Measurements from ENCODE around the gene TFEC.

The TFEC gene

GRCh38 chr7:115965236-115965635 is 65.3 kb downstream of the TFEC start:
- H3K27me3 ChIP-seq (ENCODE audit: insufficient read depth, low read depth, severe bottlenecking), result no peaks in the 10 kb centered on the region
- H3K4me3 ChIP-seq (ENCODE audit: low read depth, low read length), result no peak overlapping the region
- H3K27ac ChIP-seq, result no peak overlapping the region
- H3K36me3 ChIP-seq, result no peaks in the 10 kb centered on the region
- H3K9me3 ChIP-seq (ENCODE audit: severe bottlenecking), result no peaks in the 10 kb centered on the region
- DNase-seq, result no peak
- no peak for TF ChIP-seq CTCF (IDR thresholded peaks at IDR 0.05; ENCODE audit: low read depth, low read length)

- no peaks in the 10 kb centered on the region for H3K27me3 ChIP-seq (ENCODE audit: insufficient read depth, low read depth, severe bottlenecking)
- no peak for DNase-seq
- TF ChIP-seq CTCF (IDR thresholded peaks at IDR 0.05; ENCODE audit: low read depth, low read length), result no peak
- H3K9me3 ChIP-seq (ENCODE audit: severe bottlenecking), result no peaks in the 10 kb centered on the region
- H3K4me3 ChIP-seq (ENCODE audit: low read depth, low read length), result no peak overlapping the region
- no peaks in the 10 kb centered on the region for H3K36me3 ChIP-seq
- no peak overlapping the region for H3K27ac ChIP-seq
Measured at GRCh38 chr7:115964799-115965198, 65.8 kb downstream of the TFEC start.

- TF ChIP-seq CTCF (IDR thresholded peaks at IDR 0.05; ENCODE audit: low read depth, low read length), result no peak
- H3K9me3 ChIP-seq (ENCODE audit: severe bottlenecking), result no peaks in the 10 kb centered on the region
- no peak overlapping the region for H3K27ac ChIP-seq
- H3K36me3 ChIP-seq, result no peaks in the 10 kb centered on the region
- no peak for DNase-seq
- no peak overlapping the region for H3K4me3 ChIP-seq (ENCODE audit: low read depth, low read length)
- no peaks in the 10 kb centered on the region for H3K27me3 ChIP-seq (ENCODE audit: insufficient read depth, low read depth, severe bottlenecking)
Measured at GRCh38 chr7:115962340-115962739, 68.2 kb downstream of the TFEC start.

- TF ChIP-seq CTCF (IDR thresholded peaks at IDR 0.05; ENCODE audit: low read depth, low read length), result no peak
Measured at GRCh38 chr7:115953592-115954255, 76.8 kb downstream of the TFEC start.

GRCh38 chr7:115952832-115953231 is 77.7 kb downstream of the TFEC start:
- Histone ChIP-seq H3K27ac (no peak overlapping the region), H3K4me3 (ENCODE audit: low read depth, low read length) (no peak overlapping the region), H3K36me3 (no peaks in the 10 kb centered on the region), H3K9me3 (ENCODE audit: severe bottlenecking) (no peaks in the 10 kb centered on the region), H3K27me3 (ENCODE audit: insufficient read depth, low read depth, severe bottlenecking) (no peaks in the 10 kb centered on the region)
- no peak for TF ChIP-seq CTCF (IDR thresholded peaks at IDR 0.05; ENCODE audit: low read depth, low read length)
- DNase-seq, result no peak

More at GRCh38 chr7:115953592-115954255, 76.8 kb downstream of the TFEC start:
- H3K36me3 ChIP-seq, result no peaks in the 10 kb centered on the region
- no peak overlapping the region for H3K4me3 ChIP-seq (ENCODE audit: low read depth, low read length)
- no peak overlapping the region for H3K27ac ChIP-seq
- H3K9me3 ChIP-seq (ENCODE audit: severe bottlenecking), result no peaks in the 10 kb centered on the region
- DNase-seq, result no peak
- H3K27me3 ChIP-seq (ENCODE audit: insufficient read depth, low read depth, severe bottlenecking), result no peaks in the 10 kb centered on the region

GRCh38 chr7:115951547-115951946 is 79.0 kb downstream of the TFEC start:
- TF ChIP-seq CTCF (IDR thresholded peaks at IDR 0.05; ENCODE audit: low read depth, low read length), result no peak
- H3K27me3 ChIP-seq (ENCODE audit: insufficient read depth, low read depth, severe bottlenecking), result no peaks in the 10 kb centered on the region
- no peak overlapping the region for H3K27ac ChIP-seq
- H3K36me3 ChIP-seq, result no peaks in the 10 kb centered on the region
- no peaks in the 10 kb centered on the region for H3K9me3 ChIP-seq (ENCODE audit: severe bottlenecking)
- H3K4me3 ChIP-seq (ENCODE audit: low read depth, low read length), result no peak overlapping the region
- no peak for DNase-seq

All from WERI-Rb-1 (cell line).